WTC11 (cell line): ENCODE results near the gene GREB1. TPM values are rescaled to one million over a fixed set of nuclear protein-coding genes. Genes with fewer than 3 reads are reported as not detected.

ENCODE experiments used
- ATAC-seq: fragments of 200-7000 bp; cut with Tn5 transposase; 2 replicates; pipeline ENCODE4 v1.10.0; 2021; ENCODE audit warnings: mild to moderate bottlenecking, moderate library complexity
- CTCF ChIA-PET: fragments of 300-600 bp; sonication (Branson Sonifier 250); formaldehyde crosslinking; loops from one replicate; lab custom pipeline; 2021; ENCODE audit warnings: antibody characterized with exemption; lab: Charles Lee
- POLR2A ChIA-PET: fragments of 350-600 bp; sonication (Branson Sonifier 250); formaldehyde crosslinking; loops from one replicate; lab custom pipeline; 2021; ENCODE audit warnings: antibody characterized with exemption; lab: Charles Lee
- DNase-seq: peaks from one replicate; pipeline ENCODE4 v3.0.0; 2021; ENCODE audit warnings: low spot score
- H3K27ac Mint-ChIP-seq: 2 replicates; pipeline ENCODE4 v1.8.0; 2021; ENCODE audit warnings: mixed read lengths
- H3K27me3 Mint-ChIP-seq: 2 replicates; pipeline ENCODE4 v1.8.0; 2021; ENCODE audit warnings: low read depth, mild to moderate bottlenecking, moderate library complexity, mixed read lengths
- H3K36me3 Mint-ChIP-seq: 2 replicates; pipeline ENCODE4 v1.8.0; 2021; ENCODE audit warnings: mixed read lengths
- H3K4me1 Mint-ChIP-seq: 2 replicates; pipeline ENCODE4 v1.8.0; 2022; ENCODE audit warnings: mixed read lengths
- H3K4me3 Mint-ChIP-seq: 2 replicates; pipeline ENCODE4 v1.8.0; 2021; ENCODE audit warnings: mild to moderate bottlenecking, moderate library complexity, mixed read lengths
- H3K9me3 Mint-ChIP-seq: 2 replicates; pipeline ENCODE4 v1.8.0; 2021; ENCODE audit warnings: mixed read lengths
- ARID4B ChIP-seq: sonication (generic); formaldehyde crosslinking; IDR thresholded peaks from 2 replicates; pipeline ENCODE4 v1.8.0; 2023; ENCODE audit warnings: missing genetic modification reagents, mild to moderate bottlenecking, borderline replicate concordance
- CREM ChIP-seq: sonication (generic); formaldehyde crosslinking; IDR thresholded peaks from 2 replicates; pipeline ENCODE4 v1.8.1; 2022; ENCODE audit warnings: mild to moderate bottlenecking, missing genetic modification reagents, moderate library complexity
- E2F1 ChIP-seq: sonication (generic); formaldehyde crosslinking; IDR thresholded peaks from 2 replicates; pipeline ENCODE4 v1.8.0; 2022; ENCODE audit warnings: mild to moderate bottlenecking, missing genetic modification reagents
- ELF4 ChIP-seq: sonication (generic); formaldehyde crosslinking; IDR thresholded peaks from 2 replicates; pipeline ENCODE4 v1.8.1; 2022; ENCODE audit warnings: low read depth, mild to moderate bottlenecking, moderate library complexity, missing genetic modification reagents
- ETV6 ChIP-seq: sonication (generic); formaldehyde crosslinking; IDR thresholded peaks from 2 replicates; pipeline ENCODE4 v1.8.1; 2022; ENCODE audit warnings: mild to moderate bottlenecking, missing genetic modification reagents
- HMGA2 ChIP-seq: fragments of 250-450 bp; sonication (Bioruptor Pico); IDR thresholded peaks from 2 replicates; pipeline ENCODE4 v1.4.0; 2021; ENCODE audit warnings: mild to moderate bottlenecking, moderate library complexity
- OVOL2 ChIP-seq: fragments of 250-450 bp; sonication (Bioruptor Pico); IDR thresholded peaks from 2 replicates; pipeline ENCODE4 v1.9.0; 2021; ENCODE audit warnings: mild to moderate bottlenecking, borderline replicate concordance
- TP53 ChIP-seq: sonication (generic); formaldehyde crosslinking; IDR thresholded peaks from 2 replicates; pipeline ENCODE4 v1.8.1; 2023; ENCODE audit warnings: mild to moderate bottlenecking, missing genetic modification reagents
- ZBTB21 ChIP-seq: sonication (generic); formaldehyde crosslinking; IDR thresholded peaks from 2 replicates; pipeline ENCODE4 v1.8.1; 2023; ENCODE audit warnings: mild to moderate bottlenecking, missing genetic modification reagents, borderline replicate concordance
- ZNF121 ChIP-seq: sonication (generic); formaldehyde crosslinking; IDR thresholded peaks from 2 replicates; pipeline ENCODE4 v1.8.0; 2023; ENCODE audit warnings: missing genetic modification reagents
- ZNF281 ChIP-seq: sonication (generic); formaldehyde crosslinking; IDR thresholded peaks from 2 replicates; pipeline ENCODE4 v1.8.0; 2023; ENCODE audit warnings: mild to moderate bottlenecking, missing genetic modification reagents
- ZNF317 ChIP-seq: sonication (generic); formaldehyde crosslinking; IDR thresholded peaks from 2 replicates; pipeline ENCODE4 v1.8.1; 2023; ENCODE audit warnings: low read depth, mild to moderate bottlenecking, moderate library complexity, missing genetic modification reagents, borderline replicate concordance
- ZNF396 ChIP-seq: fragments of 250-450 bp; sonication (Bioruptor Pico); IDR thresholded peaks from 2 replicates; pipeline ENCODE4 v1.8.0; 2021; ENCODE audit warnings: mild to moderate bottlenecking, moderate library complexity, borderline replicate concordance
- ZNF671 ChIP-seq: fragments of 250-450 bp; sonication (Bioruptor Pico); IDR thresholded peaks from 2 replicates; pipeline ENCODE4 v1.8.0; 2021; ENCODE audit warnings: mild to moderate bottlenecking
- total RNA-seq: library from RNA; stranded (reverse); gene quantifications from 3 replicates; pipeline ENCODE4 v1.2.3, GENCODE V29; 2021
- TF ChIP-seq, protein P1 (sequence below): sonication (generic); formaldehyde crosslinking; IDR thresholded peaks from 2 replicates; pipeline ENCODE4 v1.8.1; 2023; ENCODE audit warnings: mild to moderate bottlenecking, missing genetic modification reagents, moderate library complexity
- TF ChIP-seq, protein P2 (sequence below): sonication (generic); formaldehyde crosslinking; IDR thresholded peaks from 2 replicates; pipeline ENCODE4 v1.8.0; 2023; ENCODE audit warnings: missing genetic modification reagents
- TF ChIP-seq, protein P3 (sequence below): sonication (generic); formaldehyde crosslinking; IDR thresholded peaks from 2 replicates; pipeline ENCODE4 v1.8.1; 2022; ENCODE audit warnings: missing genetic modification reagents, borderline replicate concordance
- TF ChIP-seq, protein P4 (sequence below): sonication (generic); formaldehyde crosslinking; IDR thresholded peaks from 2 replicates; pipeline ENCODE4 v1.8.0; 2022; ENCODE audit warnings: mild to moderate bottlenecking, missing genetic modification reagents

GREB1 gene
- total RNA-seq, 1 experiment from 2014 or later = 35.7 TPM

DNA sequence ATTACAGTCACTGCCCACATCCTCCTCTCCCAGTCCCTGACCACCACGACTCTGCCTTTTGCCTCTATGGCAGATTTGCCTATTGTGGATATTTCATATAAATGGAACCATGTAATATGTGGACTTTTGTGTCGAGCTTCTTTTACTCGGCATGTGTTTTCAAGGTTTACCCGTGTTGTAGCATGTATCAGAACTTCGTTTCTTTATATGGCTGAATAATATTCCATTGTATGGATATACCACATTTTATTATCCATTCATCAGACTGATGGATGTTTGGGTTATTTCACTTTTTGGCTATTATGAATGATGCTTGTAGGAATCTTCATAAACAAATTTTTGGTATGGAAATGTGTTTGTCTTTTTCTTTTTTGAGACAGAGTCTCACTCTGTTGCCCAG lies 43.7 kb upstream of the GREB1 start:
- CTCF ChIA-PET = interaction anchor here (0.6 to 1.2 kb wide), 2 partner anchors 92 to 94 kb away, joined by 3 to 4 read pairs; no protein-coding TSS in a partner anchor
- Mint-ChIP-seq H3K36me3 (peaks cover 13% of the 10 kb centered on the region), H3K4me3 (no peak overlapping the region)

DNA sequence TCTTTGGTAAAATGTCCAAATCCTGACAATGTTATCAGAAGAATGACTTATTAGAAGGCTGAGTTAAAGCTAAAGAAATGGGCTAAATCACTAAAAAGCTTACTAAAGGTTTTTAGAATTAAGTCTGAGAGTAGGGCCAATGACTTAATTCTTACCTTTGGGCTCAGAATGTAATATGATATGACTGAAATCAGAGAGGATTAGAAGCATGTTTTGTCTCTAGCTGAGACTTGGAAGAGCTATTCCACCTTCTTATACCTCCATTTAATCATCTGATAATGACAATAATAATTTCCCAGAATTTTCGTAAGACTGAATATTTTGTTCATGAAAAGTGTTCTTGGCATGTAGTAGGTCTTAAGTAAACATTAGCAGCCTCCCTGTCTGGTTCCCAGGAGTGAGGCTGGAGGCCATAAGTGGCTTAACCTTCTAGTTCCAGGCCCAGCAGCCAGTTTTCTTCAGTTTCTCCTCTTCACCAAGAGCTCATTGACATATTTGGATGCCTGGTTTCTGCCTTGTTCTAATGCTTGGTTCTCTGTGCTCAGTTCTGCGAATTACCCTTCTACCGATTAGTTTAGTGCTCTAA lies 42.4 kb upstream of the GREB1 start:
- H3K4me1 Mint-ChIP-seq = peaks cover 48% of the 10 kb centered on the region
- no peaks in the 10 kb centered on the region for H3K27me3 Mint-ChIP-seq
- ATAC-seq (no peak), DNase-seq (no peak)
- ChIA-PET CTCF (interaction anchor here (0.6 to 1.2 kb wide), 4 partner anchors 13 to 93 kb away, joined by 3 to 7 read pairs (median 4); no protein-coding TSS in a partner anchor), POLR2A (interaction anchor here (0.6 kb wide), 1 partner anchor 615 kb away, joined by 7 read pairs; no protein-coding TSS in a partner anchor)
- no peak overlapping the region for H3K4me3 Mint-ChIP-seq
- peaks cover 17% of the 10 kb centered on the region for H3K9me3 Mint-ChIP-seq
- H3K27ac Mint-ChIP-seq = no peak overlapping the region
- peaks cover 13% of the 10 kb centered on the region for H3K36me3 Mint-ChIP-seq
- TF ChIP-seq, protein P1, sequence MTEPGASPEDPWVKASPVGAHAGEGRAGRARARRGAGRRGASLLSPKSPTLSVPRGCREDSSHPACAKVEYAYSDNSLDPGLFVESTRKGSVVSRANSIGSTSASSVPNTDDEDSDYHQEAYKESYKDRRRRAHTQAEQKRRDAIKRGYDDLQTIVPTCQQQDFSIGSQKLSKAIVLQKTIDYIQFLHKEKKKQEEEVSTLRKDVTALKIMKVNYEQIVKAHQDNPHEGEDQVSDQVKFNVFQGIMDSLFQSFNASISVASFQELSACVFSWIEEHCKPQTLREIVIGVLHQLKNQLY = no peak
- TF ChIP-seq ELF4 = no peak
- no peak for TF ChIP-seq ZNF281
- no peak for TF ChIP-seq ZNF396
- TF ChIP-seq, protein P2, sequence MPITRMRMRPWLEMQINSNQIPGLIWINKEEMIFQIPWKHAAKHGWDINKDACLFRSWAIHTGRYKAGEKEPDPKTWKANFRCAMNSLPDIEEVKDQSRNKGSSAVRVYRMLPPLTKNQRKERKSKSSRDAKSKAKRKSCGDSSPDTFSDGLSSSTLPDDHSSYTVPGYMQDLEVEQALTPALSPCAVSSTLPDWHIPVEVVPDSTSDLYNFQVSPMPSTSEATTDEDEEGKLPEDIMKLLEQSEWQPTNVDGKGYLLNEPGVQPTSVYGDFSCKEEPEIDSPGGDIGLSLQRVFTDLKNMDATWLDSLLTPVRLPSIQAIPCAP (CRISPR knock-in tag) = no peak

More for the DNA sequence above, 43.7 kb upstream of the GREB1 start:
- no peak for DNase-seq
- ATAC-seq = no peak
- no peak overlapping the region for H3K27ac Mint-ChIP-seq
- no peaks in the 10 kb centered on the region for H3K27me3 Mint-ChIP-seq
- TF ChIP-seq ZBTB21 (CRISPR knock-in tag) (no peak), E2F1 (CRISPR knock-in tag) (no peak), ZNF121 (CRISPR knock-in tag) (no peak), CREM (CRISPR knock-in tag) (no peak), ZNF671 (CRISPR knock-in tag) (no peak), HMGA2 (no peak), ARID4B (no peak), OVOL2 (CRISPR knock-in tag) (no peak), ZNF317 (CRISPR knock-in tag) (no peak), ETV6 (CRISPR knock-in tag) (no peak), TP53 (CRISPR knock-in tag) (no peak)
- TF ChIP-seq, protein P3, sequence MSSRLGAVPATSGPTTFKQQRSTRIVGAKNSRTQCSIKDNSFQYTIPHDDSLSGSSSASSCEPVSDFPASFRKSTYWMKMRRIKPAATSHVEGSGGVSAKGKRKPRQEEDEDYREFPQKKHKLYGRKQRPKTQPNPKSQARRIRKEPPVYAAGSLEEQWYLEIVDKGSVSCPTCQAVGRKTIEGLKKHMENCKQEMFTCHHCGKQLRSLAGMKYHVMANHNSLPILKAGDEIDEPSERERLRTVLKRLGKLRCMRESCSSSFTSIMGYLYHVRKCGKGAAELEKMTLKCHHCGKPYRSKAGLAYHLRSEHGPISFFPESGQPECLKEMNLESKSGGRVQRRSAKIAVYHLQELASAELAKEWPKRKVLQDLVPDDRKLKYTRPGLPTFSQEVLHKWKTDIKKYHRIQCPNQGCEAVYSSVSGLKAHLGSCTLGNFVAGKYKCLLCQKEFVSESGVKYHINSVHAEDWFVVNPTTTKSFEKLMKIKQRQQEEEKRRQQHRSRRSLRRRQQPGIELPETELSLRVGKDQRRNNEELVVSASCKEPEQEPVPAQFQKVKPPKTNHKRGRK (CRISPR knock-in tag) = no peak
- TF ChIP-seq, protein P4, sequence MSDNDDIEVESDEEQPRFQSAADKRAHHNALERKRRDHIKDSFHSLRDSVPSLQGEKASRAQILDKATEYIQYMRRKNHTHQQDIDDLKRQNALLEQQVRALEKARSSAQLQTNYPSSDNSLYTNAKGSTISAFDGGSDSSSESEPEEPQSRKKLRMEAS (CRISPR knock-in tag) = no peak
- TF ChIP-seq, protein P1 = no peak
- peaks cover 17% of the 10 kb centered on the region for H3K9me3 Mint-ChIP-seq
- POLR2A ChIA-PET = no interaction called here
- H3K4me1 Mint-ChIP-seq = peaks cover 40% of the 10 kb centered on the region
